Measurements from ENCODE around the gene MAT1A. TPM values are rescaled to one million over a fixed set of nuclear protein-coding genes. Genes with fewer than 3 reads are reported as not detected.

Gene MAT1A
- total RNA-seq, result 0.38 TPM in 1 of 2 replicates, not detected in the other

- peaks cover 2% of the 10 kb centered on the region for H3K27me3 ChIP-seq (ENCODE audit: control insufficient read depth, insufficient read depth, low read length)
- no peaks in the 10 kb centered on the region for H3K36me3 ChIP-seq (ENCODE audit: control insufficient read depth, insufficient read depth, low read length)
- TF ChIP-seq, protein P1, sequence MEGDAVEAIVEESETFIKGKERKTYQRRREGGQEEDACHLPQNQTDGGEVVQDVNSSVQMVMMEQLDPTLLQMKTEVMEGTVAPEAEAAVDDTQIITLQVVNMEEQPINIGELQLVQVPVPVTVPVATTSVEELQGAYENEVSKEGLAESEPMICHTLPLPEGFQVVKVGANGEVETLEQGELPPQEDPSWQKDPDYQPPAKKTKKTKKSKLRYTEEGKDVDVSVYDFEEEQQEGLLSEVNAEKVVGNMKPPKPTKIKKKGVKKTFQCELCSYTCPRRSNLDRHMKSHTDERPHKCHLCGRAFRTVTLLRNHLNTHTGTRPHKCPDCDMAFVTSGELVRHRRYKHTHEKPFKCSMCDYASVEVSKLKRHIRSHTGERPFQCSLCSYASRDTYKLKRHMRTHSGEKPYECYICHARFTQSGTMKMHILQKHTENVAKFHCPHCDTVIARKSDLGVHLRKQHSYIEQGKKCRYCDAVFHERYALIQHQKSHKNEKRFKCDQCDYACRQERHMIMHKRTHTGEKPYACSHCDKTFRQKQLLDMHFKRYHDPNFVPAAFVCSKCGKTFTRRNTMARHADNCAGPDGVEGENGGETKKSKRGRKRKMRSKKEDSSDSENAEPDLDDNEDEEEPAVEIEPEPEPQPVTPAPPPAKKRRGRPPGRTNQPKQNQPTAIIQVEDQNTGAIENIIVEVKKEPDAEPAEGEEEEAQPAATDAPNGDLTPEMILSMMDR (IDR thresholded peaks at IDR 0.05; ENCODE audit: insufficient read depth, low read length, poor library complexity, severe bottlenecking), result no peak
- no peak within 1 kb of the TSS for H3K4me3 ChIP-seq (ENCODE audit: low read depth, low read length)
- DNase-seq (ENCODE audit: low read depth), result no peak
Observed at GRCh38 chr10:80289451-80290287, at the start of gene MAT1A. Gene MAT1A (minus strand): TSS chr10:80289658. CDS start chr10:80289423, 235 bp downstream.

DNA sequence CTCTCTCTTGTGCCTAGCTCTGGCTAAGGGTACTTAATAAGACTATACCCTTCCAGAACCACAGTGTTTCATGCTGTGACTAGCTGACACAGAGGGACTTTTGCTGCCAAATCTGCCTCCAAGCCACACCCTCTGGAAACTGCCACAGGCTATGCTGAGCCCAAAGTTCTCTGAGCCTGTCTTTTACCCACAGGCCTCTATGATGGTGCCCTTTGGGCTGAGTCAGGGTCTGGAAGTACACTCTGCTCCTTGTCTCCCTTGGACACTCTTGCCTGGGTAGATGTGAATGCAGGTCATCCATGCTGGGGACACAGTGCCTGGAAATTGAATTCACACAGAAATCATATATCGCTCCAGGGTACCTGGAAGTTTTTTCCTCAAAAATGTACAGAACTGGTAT is 44.5 kb upstream of the MAT1A start:
- TF ChIP-seq, protein P1 (IDR thresholded peaks at IDR 0.05; ENCODE audit: insufficient read depth, low read length, poor library complexity, severe bottlenecking), result no peak
- peaks cover 3% of the 10 kb centered on the region for H3K27me3 ChIP-seq (ENCODE audit: control insufficient read depth, insufficient read depth, low read length)
- no peaks in the 10 kb centered on the region for H3K36me3 ChIP-seq (ENCODE audit: control insufficient read depth, insufficient read depth, low read length)
- H3K4me3 ChIP-seq (ENCODE audit: low read depth, low read length), result no peak overlapping the region
- DNase-seq (ENCODE audit: low read depth), result no peak

DNA sequence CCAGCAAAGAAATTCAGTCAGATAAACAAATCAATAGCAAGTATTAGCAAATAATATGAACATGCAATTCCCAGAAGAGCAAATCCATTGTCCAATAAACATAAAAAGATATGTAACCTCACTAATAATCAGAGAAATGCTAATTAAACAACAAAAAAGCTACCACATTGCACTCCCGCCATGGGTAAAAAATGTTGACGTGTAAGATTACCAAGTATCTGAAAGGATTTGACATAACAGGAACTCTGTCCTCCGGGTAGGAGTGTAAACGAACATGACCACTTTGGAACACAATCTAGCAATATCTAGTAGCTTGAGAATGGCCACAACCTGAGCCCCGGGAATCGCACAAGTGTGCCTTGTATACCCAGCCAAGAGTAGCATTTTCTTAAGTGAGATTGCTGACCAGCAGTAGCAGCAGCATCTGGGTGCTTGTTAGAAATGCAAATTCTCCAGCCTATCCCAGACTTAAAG is 35.5 kb upstream of the MAT1A start:
- TF ChIP-seq, protein P1 (IDR thresholded peaks at IDR 0.05; ENCODE audit: insufficient read depth, low read length, poor library complexity, severe bottlenecking), result no peak
- Histone ChIP-seq H3K4me3 (ENCODE audit: low read depth, low read length) (no peak overlapping the region), H3K36me3 (ENCODE audit: control insufficient read depth, insufficient read depth, low read length) (no peaks in the 10 kb centered on the region), H3K27me3 (ENCODE audit: control insufficient read depth, insufficient read depth, low read length) (peaks cover 2% of the 10 kb centered on the region)
- DNase-seq (ENCODE audit: low read depth), result no peak

GRCh38 chr10:80324086-80324485 is 34.6 kb upstream of the MAT1A start:
- peak; percentile 1 for DNase-seq (ENCODE audit: low read depth)
- TF ChIP-seq, protein P1 (IDR thresholded peaks at IDR 0.05; ENCODE audit: insufficient read depth, low read length, poor library complexity, severe bottlenecking), result no peak
- Histone ChIP-seq H3K36me3 (ENCODE audit: control insufficient read depth, insufficient read depth, low read length) (no peaks in the 10 kb centered on the region), H3K4me3 (ENCODE audit: low read depth, low read length) (no peak overlapping the region), H3K27me3 (ENCODE audit: control insufficient read depth, insufficient read depth, low read length) (no peaks in the 10 kb centered on the region)

DNA sequence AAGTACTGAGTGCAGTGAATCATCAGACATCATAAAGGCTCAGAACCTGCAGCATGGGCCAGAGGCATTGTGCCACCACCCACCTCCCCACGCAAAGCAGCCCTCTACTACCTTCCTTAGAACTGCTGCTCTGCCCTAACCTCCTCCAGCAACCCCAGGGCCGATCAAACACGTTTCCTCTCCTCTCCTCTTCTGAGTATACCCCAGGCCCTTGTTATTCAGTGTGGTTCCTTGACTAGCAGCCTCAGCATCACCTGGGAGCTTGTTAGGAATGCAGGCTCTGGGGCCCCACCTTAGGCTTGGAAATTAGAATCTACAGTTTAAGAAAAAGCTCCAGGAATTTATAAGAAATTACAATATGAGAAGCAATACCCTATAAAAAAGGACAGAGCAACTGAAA is 33.9 kb upstream of the MAT1A start:
- TF ChIP-seq, protein P1 (IDR thresholded peaks at IDR 0.05; ENCODE audit: insufficient read depth, low read length, poor library complexity, severe bottlenecking), result no peak
- DNase-seq (ENCODE audit: low read depth), result no peak
- Histone ChIP-seq H3K27me3 (ENCODE audit: control insufficient read depth, insufficient read depth, low read length) (no peaks in the 10 kb centered on the region), H3K4me3 (ENCODE audit: low read depth, low read length) (no peak overlapping the region), H3K36me3 (ENCODE audit: control insufficient read depth, insufficient read depth, low read length) (no peaks in the 10 kb centered on the region)
